Parathyroid adenoma (tissue), 2 donors: ENCODE results near the gene GP5.
A peak's percentile ranks its signal among the peaks of the same experiment; 100 is the strongest.

ENCODE experiments used
- H2AFZ ChIP-seq: fragments of 300-600 bp; sonication (generic); one replicate; pipeline ENCODE4 v1.7.0; 2017; ENCODE audit warnings: antibody characterized with exemption, mild to moderate bottlenecking
- H3K27ac ChIP-seq: fragments of 300-600 bp; sonication (generic); one replicate; pipeline ENCODE4 v1.7.0; 2017
- H3K27me3 ChIP-seq: fragments of 300-600 bp; sonication (generic); one replicate; pipeline ENCODE4 v1.7.0; 2017; ENCODE audit warnings: low read length; ENCODE audit not compliant: control insufficient read depth, insufficient read depth
- H3K36me3 ChIP-seq: fragments of 300-600 bp; sonication (generic); one replicate; pipeline ENCODE4 v1.7.0; 2017; ENCODE audit warnings: low read length; ENCODE audit not compliant: control insufficient read depth, insufficient read depth
- H3K4me1 ChIP-seq: fragments of 300-600 bp; sonication (generic); one replicate; pipeline ENCODE4 v1.7.0; 2017; ENCODE audit warnings: control low read depth
- H3K4me2 ChIP-seq: fragments of 300-600 bp; sonication (generic); one replicate; pipeline ENCODE4 v1.7.0; 2017; ENCODE audit warnings: low read length
- H3K4me3 ChIP-seq: fragments of 300-600 bp; sonication (generic); one replicate; pipeline ENCODE4 v1.7.0; 2017; ENCODE audit warnings: low read depth, low read length
- H3K79me2 ChIP-seq: fragments of 300-600 bp; sonication (generic); one replicate; pipeline ENCODE4 v1.7.0; 2017; ENCODE audit warnings: control low read depth
- H3K9ac ChIP-seq: fragments of 300-600 bp; sonication (generic); one replicate; pipeline ENCODE4 v1.7.0; 2017; ENCODE audit warnings: mild to moderate bottlenecking
- H3K9me3 ChIP-seq: fragments of 300-600 bp; sonication (generic); one replicate; pipeline ENCODE4 v1.7.0; 2017; ENCODE audit warnings: low read length; ENCODE audit not compliant: control insufficient read depth
- TF ChIP-seq, protein P1 (sequence below): fragments of 300-600 bp; sonication (generic); IDR thresholded peaks from one replicate; pipeline ENCODE4 v1.7.0; 2017; ENCODE audit warnings: antibody characterized with exemption, mild to moderate bottlenecking
- donor health status: primary hyperparathyroidism.

The GP5 gene

DNA sequence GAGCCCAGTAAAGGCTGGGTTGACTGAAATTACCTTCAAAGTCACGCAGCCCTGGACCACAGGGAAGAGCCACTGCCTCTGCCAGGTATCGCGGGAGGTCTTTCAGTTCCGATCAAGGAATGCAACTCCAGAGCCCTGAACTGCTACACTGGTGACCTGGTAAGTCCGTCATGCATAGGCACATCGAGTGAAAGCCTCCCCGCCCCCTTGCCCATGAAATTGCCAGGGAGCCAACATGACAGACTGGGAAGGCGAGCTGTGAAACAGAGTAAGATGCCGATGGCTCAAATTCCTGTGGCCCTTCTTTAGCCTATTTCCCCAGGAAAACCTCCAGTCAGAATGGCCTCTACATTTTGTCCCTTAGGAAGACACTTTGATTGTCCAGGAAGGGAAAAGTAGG is 2.3 kb upstream of the GP5 start:
- H3K79me2 ChIP-seq = no peaks in the 10 kb centered on the region
- H3K4me1 ChIP-seq = no peaks in the 10 kb centered on the region
- H3K9ac ChIP-seq = no peak overlapping the region
- H3K36me3 ChIP-seq = no peaks in the 10 kb centered on the region
- no peaks in the 10 kb centered on the region for H3K9me3 ChIP-seq
- TF ChIP-seq, protein P1, sequence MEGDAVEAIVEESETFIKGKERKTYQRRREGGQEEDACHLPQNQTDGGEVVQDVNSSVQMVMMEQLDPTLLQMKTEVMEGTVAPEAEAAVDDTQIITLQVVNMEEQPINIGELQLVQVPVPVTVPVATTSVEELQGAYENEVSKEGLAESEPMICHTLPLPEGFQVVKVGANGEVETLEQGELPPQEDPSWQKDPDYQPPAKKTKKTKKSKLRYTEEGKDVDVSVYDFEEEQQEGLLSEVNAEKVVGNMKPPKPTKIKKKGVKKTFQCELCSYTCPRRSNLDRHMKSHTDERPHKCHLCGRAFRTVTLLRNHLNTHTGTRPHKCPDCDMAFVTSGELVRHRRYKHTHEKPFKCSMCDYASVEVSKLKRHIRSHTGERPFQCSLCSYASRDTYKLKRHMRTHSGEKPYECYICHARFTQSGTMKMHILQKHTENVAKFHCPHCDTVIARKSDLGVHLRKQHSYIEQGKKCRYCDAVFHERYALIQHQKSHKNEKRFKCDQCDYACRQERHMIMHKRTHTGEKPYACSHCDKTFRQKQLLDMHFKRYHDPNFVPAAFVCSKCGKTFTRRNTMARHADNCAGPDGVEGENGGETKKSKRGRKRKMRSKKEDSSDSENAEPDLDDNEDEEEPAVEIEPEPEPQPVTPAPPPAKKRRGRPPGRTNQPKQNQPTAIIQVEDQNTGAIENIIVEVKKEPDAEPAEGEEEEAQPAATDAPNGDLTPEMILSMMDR = no peak
- H2AFZ ChIP-seq = no peak overlapping the region
- H3K4me3 ChIP-seq = no peak overlapping the region
- H3K4me2 ChIP-seq = no peak overlapping the region
- H3K27ac ChIP-seq = no peak overlapping the region
- H3K27me3 ChIP-seq = no peaks in the 10 kb centered on the region

DNA sequence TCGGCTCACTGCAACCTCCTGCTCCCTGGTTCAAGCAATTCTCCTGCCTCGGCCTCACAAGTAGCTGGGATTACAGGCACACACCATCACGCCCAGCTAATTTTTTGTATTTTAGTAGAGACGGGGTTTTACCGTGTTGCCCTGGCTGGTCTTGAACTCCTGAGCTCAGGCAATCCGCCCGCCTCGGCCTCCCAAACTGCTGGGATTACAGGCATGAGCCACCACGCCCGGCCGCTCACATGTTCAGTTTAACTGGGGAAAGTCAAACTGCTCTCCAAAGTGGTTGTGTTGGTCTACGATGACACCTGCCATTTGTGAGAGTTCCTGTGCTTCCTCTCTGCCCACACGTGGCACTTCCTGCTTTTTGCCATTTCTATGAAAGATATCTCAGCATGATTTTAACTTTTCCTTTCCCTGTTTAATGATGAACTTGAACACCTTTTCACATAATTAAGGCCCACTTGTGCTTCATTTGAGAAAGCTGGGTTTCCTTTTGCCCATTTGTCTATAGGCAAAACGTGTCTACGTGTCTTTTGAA is 877 bp upstream of the GP5 start:
- H3K9ac ChIP-seq = no peak overlapping the region
- H3K27ac ChIP-seq = no peak overlapping the region
- H3K4me2 ChIP-seq = no peak overlapping the region
- H3K27me3 ChIP-seq = no peaks in the 10 kb centered on the region
- no peaks in the 10 kb centered on the region for H3K4me1 ChIP-seq
- no peak overlapping the region for H3K4me3 ChIP-seq
- TF ChIP-seq, protein P1 = no peak
- H3K36me3 ChIP-seq = no peaks in the 10 kb centered on the region
- no peaks in the 10 kb centered on the region for H3K79me2 ChIP-seq
- no peak overlapping the region for H2AFZ ChIP-seq
- no peaks in the 10 kb centered on the region for H3K9me3 ChIP-seq

DNA sequence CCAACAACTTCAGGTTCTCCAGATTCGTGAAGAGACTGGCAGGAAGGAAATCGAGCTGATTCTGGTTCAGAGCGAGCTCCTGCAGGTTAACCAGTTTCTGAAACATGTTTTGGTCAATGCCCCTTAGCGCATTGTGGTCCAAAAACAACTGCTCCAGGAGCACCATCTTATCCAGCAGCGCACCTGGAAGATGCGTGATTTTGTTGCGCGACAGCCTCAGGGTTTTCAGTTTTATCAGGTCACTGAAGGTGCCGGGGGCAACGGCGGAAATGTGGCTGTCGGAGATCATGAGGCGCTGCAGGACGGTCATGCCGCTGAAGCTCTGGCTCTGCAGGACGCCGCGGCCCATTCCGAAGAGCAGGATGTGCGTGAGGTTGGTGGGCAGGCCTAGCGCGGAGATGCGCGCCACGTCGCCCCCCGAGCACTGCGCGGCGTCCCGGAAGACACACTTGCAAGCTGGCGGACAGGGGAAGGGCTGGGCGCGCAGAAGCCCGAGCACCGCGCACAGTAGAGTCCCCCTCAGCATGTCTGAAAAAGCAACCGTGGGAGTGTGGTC is 1.2 kb downstream of the GP5 start:
- Histone ChIP-seq H3K27me3 (no peaks in the 10 kb centered on the region), H3K9me3 (no peaks in the 10 kb centered on the region), H2AFZ (no peak overlapping the region), H3K4me2 (peak overlapping the region; percentile 6), H3K36me3 (no peaks in the 10 kb centered on the region), H3K27ac (no peak overlapping the region), H3K9ac (no peak overlapping the region), H3K4me3 (peak overlapping the region; percentile 14), H3K4me1 (no peaks in the 10 kb centered on the region), H3K79me2 (no peaks in the 10 kb centered on the region)
- TF ChIP-seq, protein P1 = no peak

DNA sequence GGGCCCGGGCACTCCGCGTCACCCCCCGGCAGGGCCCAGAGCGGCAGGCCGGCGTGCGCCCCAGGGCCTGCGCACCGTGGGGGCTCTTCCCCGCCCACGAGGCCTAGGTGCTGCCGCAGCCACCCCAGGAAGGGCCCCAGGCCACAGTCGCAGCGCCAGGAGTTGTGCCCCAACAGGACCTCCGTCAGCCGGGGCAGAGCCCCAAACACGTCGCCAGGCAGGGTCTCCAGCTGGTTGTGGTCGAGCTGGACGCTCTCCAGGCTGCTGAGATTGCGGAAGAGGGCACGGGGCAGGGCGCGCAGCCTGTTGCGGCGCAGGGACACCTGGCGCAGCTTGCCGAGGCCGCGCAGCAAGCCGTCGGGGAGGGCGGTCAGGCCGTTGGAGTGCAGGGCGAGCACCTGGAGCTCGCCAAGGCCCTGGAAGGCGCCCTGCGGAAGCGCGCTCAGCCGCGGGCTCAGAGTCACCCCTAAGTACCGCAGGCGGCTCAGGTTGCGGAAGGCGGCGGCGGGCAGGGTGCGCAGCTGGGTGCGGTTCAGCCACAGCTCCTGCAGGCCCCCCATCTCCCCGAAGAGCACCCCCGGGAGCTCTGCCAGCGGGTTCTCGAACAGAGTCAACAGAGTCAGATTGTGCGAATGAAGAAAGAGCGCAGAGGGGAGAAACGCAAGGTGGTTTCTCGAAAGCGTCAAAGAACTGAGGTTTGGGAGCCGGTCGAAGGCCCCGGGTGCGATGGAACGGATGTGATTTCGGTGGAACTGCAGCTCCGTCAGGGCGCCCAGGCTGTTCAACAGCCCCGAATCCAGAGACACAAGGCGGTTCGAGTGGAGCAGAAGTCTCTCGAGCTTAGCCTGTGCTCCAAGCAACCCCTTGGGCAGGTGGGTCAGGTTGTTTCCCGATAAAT is 2.0 kb downstream of the GP5 start:
- H3K9ac ChIP-seq = no peak overlapping the region
- H3K27ac ChIP-seq = no peak overlapping the region
- TF ChIP-seq, protein P1 = no peak

More for the DNA sequence above, 2.0 kb downstream of the GP5 start:
- peak overlapping the region; percentile 6 for H3K4me2 ChIP-seq
- H3K27me3 ChIP-seq = no peaks in the 10 kb centered on the region
- no peaks in the 10 kb centered on the region for H3K79me2 ChIP-seq
- no peaks in the 10 kb centered on the region for H3K36me3 ChIP-seq
- no peaks in the 10 kb centered on the region for H3K4me1 ChIP-seq
- peak overlapping the region; percentile 19 for H2AFZ ChIP-seq
- H3K4me3 ChIP-seq = no peak overlapping the region
- H3K9me3 ChIP-seq = no peaks in the 10 kb centered on the region
